Mammary epithelial cell (primary cell): Measurements from ENCODE around the gene C1orf159.

Experiments
- CTCF ChIP-seq, 2 donors: IDR thresholded peaks in 1 of 2; conservative IDR thresholded peaks in 1 of 2; 2 replicates each; pipeline ENCODE4 v1.5.1; 2011 to 2012; ENCODE audit warnings: inconsistent platforms in 2 of 2, low read length in 2 of 2, mild to moderate bottlenecking in 2 of 2, control low read depth in 1 of 2, low read depth in 1 of 2; ENCODE audit not compliant: insufficient read depth in 1 of 2; ENCODE audit errors: extremely low read depth in 1 of 2
- EZH2 ChIP-seq: IDR thresholded peaks from 2 replicates; pipeline ENCODE4 v1.6.1; 2012; ENCODE audit warnings: low read length, inconsistent platforms, borderline replicate concordance

GRCh38 chr1:1118011-1118875, 2.4 kb upstream of the C1orf159 start:
- TF ChIP-seq CTCF (conservative IDR thresholded peaks at IDR 0.05 in 1 of 2, IDR thresholded peaks at IDR 0.05 in 1 of 2; ENCODE audit: extremely low read depth in 1 of 2, insufficient read depth in 1 of 2, low read depth in 1 of 2, low read length in 2 of 2): no peak
- TF ChIP-seq EZH2: no peak
